Activated CD4-positive, alpha-beta T cell treated with anti-CD3 and anti-CD28 coated beads, Interleukin-2, amount 50 U/mL, for 4 hours (primary cell): ENCODE results near the gene MYO18B.

Experiments
- DNase-seq, 2 experiments: peaks; one replicate each; pipeline ENCODE4 v3.0.0-alpha.2; 2020

Gene MYO18B

DNA sequence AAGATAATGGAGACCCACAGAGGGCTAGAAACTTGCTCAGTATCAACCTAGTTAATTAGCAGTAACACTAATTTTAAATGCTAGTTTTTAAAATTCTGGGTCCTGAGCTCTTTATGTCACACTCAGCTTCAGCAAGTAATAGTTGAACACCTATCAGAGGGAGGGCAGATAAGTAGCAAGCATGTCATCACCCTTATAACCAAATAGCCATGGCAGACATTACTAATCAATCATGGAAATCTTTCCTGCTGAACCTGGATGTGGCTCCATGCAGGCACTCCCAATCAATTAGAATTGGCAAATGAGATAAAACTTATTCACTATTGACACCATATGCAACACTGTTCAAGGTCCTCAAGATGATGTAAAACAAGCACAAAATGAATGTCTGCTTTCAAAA, 315.7 kb downstream of the MYO18B start:
- DNase-seq: no peak

DNA sequence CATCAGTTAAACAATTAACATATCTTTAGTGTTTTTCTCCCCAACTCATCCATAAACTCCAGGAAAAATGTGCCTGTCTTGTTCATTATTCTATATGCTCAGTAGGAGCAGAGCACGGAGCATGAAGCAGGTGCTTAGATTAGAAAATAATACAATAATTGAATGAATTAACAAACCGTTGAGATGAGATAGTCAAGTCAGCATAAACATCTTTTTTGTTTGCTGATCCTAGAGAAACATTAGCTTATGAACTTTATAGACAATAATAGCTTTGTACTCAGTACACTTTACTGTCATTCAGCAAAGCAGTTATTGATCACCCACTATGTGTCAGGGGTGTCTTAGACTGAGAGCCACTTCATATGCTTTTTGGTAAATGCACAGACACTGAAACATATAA, 322.1 kb downstream of the MYO18B start:
- no peak for DNase-seq

DNA sequence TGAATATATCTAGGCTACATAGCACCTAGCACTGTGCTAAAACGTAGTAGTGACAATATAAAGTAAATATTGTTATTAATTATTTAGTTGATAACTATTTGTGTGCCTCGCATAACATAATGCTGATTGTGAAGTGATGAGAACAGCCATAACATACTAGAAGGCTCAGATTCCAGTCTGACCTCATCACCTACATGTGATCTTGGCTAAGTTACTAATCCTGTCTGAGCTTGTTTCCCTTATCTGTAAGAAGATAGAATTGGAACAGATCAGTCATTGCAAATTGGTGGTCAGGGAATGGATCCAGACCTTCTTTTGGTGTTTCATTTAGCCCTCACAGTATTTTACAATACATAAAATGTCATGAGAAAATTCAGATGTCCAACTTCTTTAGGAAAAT, 323.9 kb downstream of the MYO18B start:
- DNase-seq: no peak

DNA sequence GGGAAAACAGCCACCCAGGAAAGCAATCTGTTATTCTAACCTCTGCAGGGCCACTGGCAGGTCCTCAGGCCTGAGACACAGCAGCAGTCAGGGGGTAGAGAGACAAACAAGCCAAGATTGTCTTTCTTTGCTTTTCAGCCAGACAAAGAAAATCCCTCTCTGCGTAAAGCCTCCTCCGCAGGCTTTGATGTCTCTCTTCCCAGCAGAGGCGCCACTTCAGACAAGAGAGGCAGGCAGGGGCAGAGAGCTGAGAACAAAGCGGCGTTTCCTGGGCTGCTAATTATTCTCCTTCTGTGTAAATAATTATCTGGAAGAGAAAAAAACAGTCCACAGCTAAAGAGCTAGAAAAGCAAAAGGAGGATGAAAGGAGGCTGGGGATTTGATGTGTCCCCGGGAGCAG, 324.5 kb downstream of the MYO18B start:
- no peak for DNase-seq

DNA sequence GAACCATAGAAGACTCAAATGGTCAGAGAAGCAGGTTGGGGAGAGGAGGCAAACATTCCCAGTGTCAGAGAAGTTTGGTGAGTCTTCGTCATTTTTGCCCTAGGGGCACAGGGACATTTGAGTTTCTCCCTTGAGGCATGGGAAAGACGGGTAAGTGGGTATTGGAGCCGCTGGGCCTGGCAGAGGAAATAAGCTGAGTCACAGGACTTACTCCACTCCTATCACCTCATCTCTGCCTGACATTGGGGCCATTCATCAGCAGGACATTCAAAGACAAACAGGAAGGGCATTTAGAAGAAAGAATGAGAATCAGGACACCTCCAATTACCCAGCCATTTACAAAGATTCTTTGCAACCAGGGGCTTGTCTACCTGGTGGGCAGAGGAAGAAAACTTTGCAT, 326.6 kb downstream of the MYO18B start:
- no peak for DNase-seq

DNA sequence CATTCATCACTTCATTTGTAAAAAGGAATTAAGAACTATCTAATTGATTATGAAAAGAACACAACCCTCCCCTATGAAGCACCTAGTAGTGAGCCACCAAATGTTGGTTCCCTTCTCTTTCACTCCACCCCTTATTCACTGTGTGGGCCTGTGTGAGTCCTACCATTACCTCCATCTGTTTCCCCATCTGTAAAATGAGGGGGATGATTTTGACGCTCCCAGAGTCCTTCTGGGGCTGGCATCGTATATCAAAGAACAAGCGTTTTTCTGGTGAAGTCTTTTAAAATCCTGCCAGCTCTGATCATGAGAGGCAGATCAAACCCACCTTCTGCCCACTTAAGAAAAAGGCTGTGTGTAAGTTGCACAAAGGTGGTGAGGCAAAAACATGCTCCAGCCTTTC, 330.6 kb downstream of the MYO18B start:
- no peak for DNase-seq

DNA sequence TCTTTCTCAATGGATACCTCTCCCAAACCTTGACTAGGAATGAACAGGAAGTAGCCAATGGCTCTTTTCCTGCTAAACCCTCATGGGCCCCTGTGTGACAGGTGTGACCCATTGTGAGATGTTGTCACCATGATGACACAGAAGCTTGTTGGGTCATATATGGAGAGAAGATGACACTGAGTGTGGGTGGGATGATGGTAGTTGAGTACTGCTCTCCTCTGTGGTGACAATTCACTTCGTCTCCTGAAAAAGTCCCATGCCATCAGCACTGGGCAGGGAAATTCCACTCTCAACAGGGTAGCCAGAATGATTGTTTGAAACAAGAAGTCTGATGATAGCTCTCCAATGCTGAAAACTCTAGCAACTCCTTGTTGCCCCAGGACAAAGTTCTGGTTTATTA, 333.3 kb downstream of the MYO18B start:
- DNase-seq: no peak

DNA sequence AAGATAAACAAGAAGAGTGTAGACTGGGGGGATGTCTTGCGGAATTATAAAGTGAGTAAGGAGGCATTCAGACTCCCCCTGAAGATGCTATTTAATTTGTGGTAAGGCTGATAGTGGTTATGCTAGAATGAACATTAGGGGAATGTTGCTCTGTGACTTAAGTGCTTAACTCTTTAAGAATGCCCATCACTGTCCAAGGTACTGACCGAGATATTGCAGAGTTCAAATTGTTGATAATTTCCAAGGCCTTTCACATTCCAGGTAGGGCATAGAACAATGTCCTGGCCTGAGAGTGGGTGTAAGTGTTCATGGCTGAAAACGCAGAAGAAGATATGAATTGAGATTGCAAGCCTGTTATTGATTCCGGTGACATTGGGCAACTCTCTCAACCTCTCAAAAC, 337.0 kb downstream of the MYO18B start:
- no peak for DNase-seq
